HG03045 (cell line): ENCODE data around the gene PABPC3.
A peak's percentile ranks its signal among the peaks of the same experiment; 100 is the strongest.

ENCODE experiments used
- ATAC-seq: cut with Tn5 transposase; IDR thresholded peaks from one replicate; pipeline ENCODE4 v1.9.1; 2021; ENCODE audit warnings: mild to moderate bottlenecking, moderate library complexity; ENCODE audit not compliant: unreplicated experiment

The PABPC3 gene

GRCh38 chr13:25110956-25111584, 15.1 kb downstream of the PABPC3 start:
- no peak for ATAC-seq

- ATAC-seq = no peak
Observed at GRCh38 chr13:25111585-25111956, 15.6 kb downstream of the PABPC3 start.

- ATAC-seq = no peak
Observed at GRCh38 chr13:25112695-25113255, 16.8 kb downstream of the PABPC3 start.

GRCh38 chr13:25114220-25114619, 18.3 kb downstream of the PABPC3 start:
- ATAC-seq = no peak

GRCh38 chr13:25116044-25116443, 20.1 kb downstream of the PABPC3 start:
- ATAC-seq = no peak

- no peak for ATAC-seq
Observed at GRCh38 chr13:25117312-25117711, 21.4 kb downstream of the PABPC3 start.

GRCh38 chr13:25118378-25118905, 22.5 kb downstream of the PABPC3 start:
- no peak for ATAC-seq

- no peak for ATAC-seq
Observed at GRCh38 chr13:25130944-25131343, 35.0 kb downstream of the PABPC3 start.

GRCh38 chr13:25131881-25132420, 36.0 kb downstream of the PABPC3 start:
- no peak for ATAC-seq

GRCh38 chr13:25132751-25133390, 36.9 kb downstream of the PABPC3 start:
- no peak for ATAC-seq

GRCh38 chr13:25135896-25136295, 40.0 kb downstream of the PABPC3 start:
- ATAC-seq = no peak

GRCh38 chr13:25136880-25137787, 41.2 kb downstream of the PABPC3 start:
- ATAC-seq = no peak

- ATAC-seq = no peak
Observed at GRCh38 chr13:25137788-25138115, 41.8 kb downstream of the PABPC3 start.

GRCh38 chr13:25141042-25141441, 45.1 kb downstream of the PABPC3 start:
- ATAC-seq = no peak

GRCh38 chr13:25143706-25144105, 47.8 kb downstream of the PABPC3 start:
- no peak for ATAC-seq

GRCh38 chr13:25147638-25148401, 51.9 kb downstream of the PABPC3 start:
- ATAC-seq = peak; percentile 79

- no peak for ATAC-seq
Observed at GRCh38 chr13:25148402-25148771, 52.5 kb downstream of the PABPC3 start.
